DMS79 treated with DMSO at 0.1 percent for 48 hours (cell line): Measurements from ENCODE around the gene ST6GALNAC3.
"Not testable (repeated sequence)": the region's sequence is repeated elsewhere in the genome, so short reads cannot be mapped to it uniquely, and the experiment has no call there.

Source experiments
- DNase-seq: peaks from one replicate; lab custom pipeline; 2025; lab: John Stamatoyannopoulos, UW

The ST6GALNAC3 gene

DNA sequence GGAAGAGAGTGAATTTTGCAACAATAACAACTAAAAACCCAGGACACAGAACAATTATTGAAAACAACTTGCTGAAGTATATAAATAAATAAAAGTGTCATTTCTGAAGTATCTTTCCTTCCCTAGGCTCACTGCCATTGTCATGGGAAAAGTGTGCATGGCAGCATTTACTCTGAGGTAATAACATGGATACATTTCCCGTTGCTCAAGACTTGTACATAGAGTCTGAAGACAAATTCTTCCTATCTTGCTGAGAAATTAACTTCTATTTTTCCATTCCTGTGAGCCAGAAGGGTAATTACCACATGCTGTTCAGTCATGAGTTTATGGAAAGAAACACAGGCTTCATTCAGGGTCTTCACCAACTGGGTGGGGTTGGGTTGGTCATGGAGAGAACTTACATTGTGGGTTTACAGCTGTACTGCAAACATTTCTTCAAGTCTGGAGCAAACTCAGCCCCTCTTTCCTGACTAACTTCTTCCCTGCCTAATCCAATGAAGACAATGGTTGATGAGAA is 32.2 kb downstream of the ST6GALNAC3 start:
- DNase-seq = no peak

DNA sequence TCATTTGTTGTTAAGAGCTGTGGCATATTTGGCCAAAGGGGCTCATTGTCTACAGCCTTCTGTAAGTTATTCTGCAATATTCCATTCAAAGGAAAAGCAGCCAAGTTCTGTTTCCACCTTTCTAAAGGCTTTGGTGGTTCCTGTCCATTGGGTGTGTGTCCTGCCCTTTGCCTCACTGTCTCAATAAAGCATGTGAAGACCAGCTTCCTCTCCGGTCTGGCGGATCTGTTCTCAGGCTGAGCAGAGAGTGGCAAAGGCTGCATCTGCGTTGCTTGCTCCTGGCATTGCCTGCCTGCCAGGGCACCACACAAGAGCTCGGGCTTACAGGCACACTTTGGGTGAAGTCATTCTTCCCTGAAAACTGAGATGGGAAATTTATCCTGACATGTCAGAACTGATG is 34.9 kb downstream of the ST6GALNAC3 start:
- DNase-seq = no peak

- no peak for DNase-seq
These were observed 35.5 kb downstream of the ST6GALNAC3 start for GRCh38 chr1:76109901-76110560.

GRCh38 chr1:76110666-76111065 is 36.1 kb downstream of the ST6GALNAC3 start:
- DNase-seq = no peak

GRCh38 chr1:76112321-76112720 is 37.8 kb downstream of the ST6GALNAC3 start:
- not testable (repeated sequence) for DNase-seq

- no peak for DNase-seq
These were observed 38.9 kb downstream of the ST6GALNAC3 start for GRCh38 chr1:76113446-76113845.

DNA sequence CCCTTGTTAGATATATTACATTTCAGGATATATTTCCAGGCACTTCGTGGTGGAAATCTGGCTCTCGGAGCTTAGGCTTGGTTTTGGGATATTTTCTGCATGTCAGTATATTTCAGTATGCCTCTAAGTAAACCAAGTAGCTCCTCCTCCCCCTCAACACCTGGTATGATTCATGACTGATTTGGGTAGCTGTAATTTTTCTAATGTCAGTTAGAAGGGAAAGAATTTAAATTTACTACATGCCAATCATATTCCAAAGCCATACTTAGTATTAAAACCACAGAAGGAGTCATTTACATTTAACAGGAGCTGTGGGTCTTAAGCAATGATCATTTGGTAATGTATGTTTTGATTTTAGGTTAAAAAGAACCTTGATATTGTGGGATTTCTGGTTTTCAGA is 40.6 kb downstream of the ST6GALNAC3 start:
- DNase-seq = no peak

- DNase-seq = no peak
These were observed 47.3 kb downstream of the ST6GALNAC3 start for GRCh38 chr1:76121850-76122249.

GRCh38 chr1:76122271-76122670 is 47.7 kb downstream of the ST6GALNAC3 start:
- peak; percentile 71 for DNase-seq

GRCh38 chr1:76123411-76124064 is 49.0 kb downstream of the ST6GALNAC3 start:
- not testable (repeated sequence) for DNase-seq

GRCh38 chr1:76124196-76124595 is 49.6 kb downstream of the ST6GALNAC3 start:
- DNase-seq = no peak

DNA sequence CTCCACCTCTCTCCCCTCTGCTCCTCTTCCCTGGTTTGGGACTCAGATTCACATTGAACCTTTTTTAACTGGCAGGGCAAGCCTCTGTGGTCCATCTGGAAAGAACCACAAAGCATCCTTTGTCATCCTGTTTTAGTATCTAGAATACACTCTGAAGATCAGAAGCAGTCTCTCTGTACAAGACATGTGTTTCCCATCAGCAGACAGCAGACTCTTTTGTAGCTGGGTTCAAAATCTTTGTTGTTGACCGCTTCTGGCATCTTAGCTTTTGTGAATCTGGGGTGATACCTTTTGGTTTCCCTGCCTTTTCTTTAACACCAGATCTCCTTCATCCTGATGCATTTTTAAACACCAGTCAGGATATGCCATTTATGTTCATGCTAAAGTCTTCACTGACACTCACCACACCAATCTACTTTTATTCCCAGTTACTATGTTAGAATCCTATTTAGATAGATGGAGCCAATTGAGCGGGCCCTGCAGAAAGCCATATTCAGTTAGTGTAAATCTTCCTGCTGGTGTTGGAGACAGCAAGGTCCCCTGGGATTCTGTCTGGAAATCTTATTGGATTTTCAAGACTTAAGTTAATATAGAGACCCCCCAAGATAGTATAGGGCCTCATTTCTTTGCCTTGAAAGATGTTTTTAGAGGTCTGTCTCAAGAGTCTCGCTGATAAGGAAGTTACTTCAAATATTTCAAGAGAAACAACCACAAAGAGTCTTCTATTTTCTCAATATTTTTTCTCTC is 51.1 kb downstream of the ST6GALNAC3 start:
- DNase-seq = no peak

GRCh38 chr1:76128096-76128495 is 53.5 kb downstream of the ST6GALNAC3 start:
- DNase-seq = no peak

DNA sequence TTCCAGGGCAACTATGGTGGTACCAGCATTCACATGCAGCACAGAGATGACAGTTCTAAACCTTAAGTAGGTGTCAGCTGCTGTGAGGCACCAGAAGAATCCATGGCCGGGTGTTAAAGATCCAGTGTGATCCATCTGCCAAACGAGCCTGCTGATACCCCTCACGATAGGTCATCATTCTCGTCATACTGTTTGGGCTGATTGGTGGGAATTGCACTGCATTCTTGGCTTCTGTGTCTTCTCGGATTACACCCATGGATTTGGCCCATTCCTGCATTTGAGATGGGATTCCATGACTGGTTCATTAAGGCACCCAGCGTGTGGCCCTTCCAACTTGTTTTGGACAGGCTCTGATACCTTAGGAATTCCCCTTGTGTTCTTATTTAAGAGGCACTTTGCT is 55.2 kb downstream of the ST6GALNAC3 start:
- no peak for DNase-seq

GRCh38 chr1:76130992-76131391 is 56.4 kb downstream of the ST6GALNAC3 start:
- DNase-seq = no peak

- DNase-seq = no peak
These were observed 59.4 kb downstream of the ST6GALNAC3 start for GRCh38 chr1:76133977-76134376.

GRCh38 chr1:76135835-76136234 is 61.3 kb downstream of the ST6GALNAC3 start:
- DNase-seq = no peak

DNA sequence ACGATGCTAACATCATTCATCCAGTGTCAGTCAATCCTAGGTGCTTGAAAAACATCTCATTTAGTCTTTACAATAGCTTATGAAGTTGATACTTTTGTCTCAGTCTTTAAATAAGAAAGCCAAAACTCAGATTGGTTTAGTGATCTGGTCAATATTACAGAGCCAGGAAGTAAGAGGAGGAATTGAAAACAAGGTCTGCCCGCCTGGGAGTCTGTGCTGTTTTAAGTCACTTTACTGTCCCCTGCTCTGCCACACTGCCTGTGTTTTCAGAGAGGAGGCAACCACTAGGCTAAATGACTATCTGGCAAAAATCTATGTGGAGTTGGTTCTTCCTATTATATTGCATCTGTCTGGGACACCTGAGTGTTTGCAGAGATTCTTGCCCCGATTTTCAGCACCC is 62.3 kb downstream of the ST6GALNAC3 start:
- no peak for DNase-seq

- DNase-seq = no peak
These were observed 63.2 kb downstream of the ST6GALNAC3 start for GRCh38 chr1:76137746-76138145.

DNA sequence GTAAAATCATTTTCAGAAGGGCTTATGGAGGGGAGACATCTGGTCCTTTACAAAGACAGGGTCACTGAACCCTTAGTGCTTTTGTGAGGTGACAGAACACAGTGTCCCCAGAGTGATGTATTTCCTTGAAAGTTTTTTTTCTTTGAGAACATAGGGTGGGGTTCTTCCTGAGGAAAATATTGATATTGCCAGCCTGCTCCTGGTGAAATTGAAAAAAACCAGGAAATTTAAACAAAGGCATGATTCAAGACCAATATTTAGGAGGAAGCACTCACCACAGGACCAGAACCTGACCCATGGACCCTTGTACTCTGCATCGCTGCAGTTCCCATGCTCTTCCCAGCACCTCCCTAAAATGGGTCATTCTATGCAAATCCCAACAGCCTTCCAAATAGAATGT is 63.7 kb downstream of the ST6GALNAC3 start:
- DNase-seq = no peak

DNA sequence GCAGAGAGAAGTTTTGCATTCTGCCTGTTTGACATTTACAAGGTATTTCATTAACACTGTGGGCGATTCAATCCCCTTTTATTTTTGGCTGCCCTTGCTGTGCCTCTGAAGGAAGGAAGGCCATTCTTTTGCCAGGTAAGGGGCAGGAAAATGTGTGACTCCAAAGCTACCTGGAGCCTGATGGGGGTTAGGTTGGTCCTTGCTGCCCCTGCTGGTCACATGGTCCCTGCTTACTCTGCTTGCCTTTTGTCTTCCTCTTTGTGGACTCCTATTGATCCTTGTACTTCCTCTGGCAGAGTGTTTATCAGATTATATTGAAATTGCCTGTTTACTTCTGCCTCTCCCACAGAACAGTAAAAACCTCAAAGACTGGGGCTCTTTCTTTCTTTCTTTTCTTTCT is 65.7 kb downstream of the ST6GALNAC3 start:
- DNase-seq = no peak

DNA sequence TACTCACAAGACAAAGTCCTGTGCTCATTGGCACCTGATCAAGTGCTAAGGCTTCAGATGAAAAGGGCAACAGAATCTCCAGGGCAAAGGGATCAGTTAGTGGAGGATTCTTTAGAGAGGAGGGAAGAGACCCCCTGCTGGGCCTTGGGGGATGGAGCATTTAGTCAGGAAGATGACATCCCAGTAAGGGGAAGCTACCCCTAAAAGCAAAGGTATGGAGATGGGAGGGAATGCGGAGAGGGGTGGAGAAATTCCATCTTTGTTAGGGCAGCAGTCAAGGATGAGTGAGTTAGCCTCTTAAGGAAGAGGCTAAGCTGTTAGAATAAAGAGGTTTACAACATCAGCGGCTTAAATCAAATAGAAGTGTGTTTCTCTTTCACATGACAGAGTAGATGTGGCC is 67.4 kb downstream of the ST6GALNAC3 start:
- no peak for DNase-seq
